ENCODE results near the gene MEIOSIN.
A peak's percentile ranks its signal among the peaks of the same experiment; 100 is the strongest.
"Not testable (repeated sequence)": the region's sequence is repeated elsewhere in the genome, so short reads cannot be mapped to it uniquely, and the experiment has no call there.

Gene MEIOSIN

GRCh38 chr19:45733160-45733810 lies at the start of gene MEIOSIN:
Gene MEIOSIN (plus strand): TSS chr19:45733439. CDS start chr19:45735377, 1,938 bp downstream.
- DNase-seq (ENCODE audit: low read depth), result no peak

- DNase-seq (ENCODE audit: low read depth), result not testable (repeated sequence)
These were observed 48.2 kb upstream of the MEIOSIN start for GRCh38 chr19:45685045-45685444.

- no peak for DNase-seq (ENCODE audit: low read depth)
These were observed 45.6 kb upstream of the MEIOSIN start for GRCh38 chr19:45687599-45687998.

- DNase-seq (ENCODE audit: low read depth), result peak; percentile 88
These were observed 41.6 kb upstream of the MEIOSIN start, which contains the start of gene SNRPD2 for GRCh38 chr19:45691516-45692186. Gene SNRPD2 (minus strand): TSS chr19:45691953. CDS start chr19:45691888, 65 bp downstream.

GRCh38 chr19:45692187-45693105 lies 40.8 kb upstream of the MEIOSIN start, which contains the start of gene QPCTL:
Gene QPCTL (plus strand): TSS chr19:45692666. CDS start chr19:45692704, 38 bp downstream.
- peak; percentile 95 for DNase-seq (ENCODE audit: low read depth)

GRCh38 chr19:45693106-45693788 lies 40.0 kb upstream of the MEIOSIN start:
- peak; percentile 66 for DNase-seq (ENCODE audit: low read depth)

- no peak for DNase-seq (ENCODE audit: low read depth)
These were observed 31.6 kb upstream of the MEIOSIN start for GRCh38 chr19:45701676-45702075.

- no peak for DNase-seq (ENCODE audit: low read depth)
These were observed 28.1 kb upstream of the MEIOSIN start for GRCh38 chr19:45705115-45705514.

- DNase-seq (ENCODE audit: low read depth), result no peak
These were observed 27.4 kb upstream of the MEIOSIN start for GRCh38 chr19:45705710-45706415.

GRCh38 chr19:45710356-45711130 lies 22.7 kb upstream of the MEIOSIN start:
- DNase-seq (ENCODE audit: low read depth), result no peak

GRCh38 chr19:45711851-45712698 lies 21.2 kb upstream of the MEIOSIN start:
- no peak for DNase-seq (ENCODE audit: low read depth)

- no peak for DNase-seq (ENCODE audit: low read depth)
These were observed 20.6 kb upstream of the MEIOSIN start for GRCh38 chr19:45712699-45713067.

GRCh38 chr19:45713141-45713540 lies 20.1 kb upstream of the MEIOSIN start:
- no peak for DNase-seq (ENCODE audit: low read depth)

GRCh38 chr19:45715139-45715538 lies 18.1 kb upstream of the MEIOSIN start:
- DNase-seq (ENCODE audit: low read depth), result no peak

- no peak for DNase-seq (ENCODE audit: low read depth)
These were observed 16.7 kb upstream of the MEIOSIN start for GRCh38 chr19:45716359-45717130.

- DNase-seq (ENCODE audit: low read depth), result peak; percentile 96
These were observed 15.9 kb upstream of the MEIOSIN start for GRCh38 chr19:45717131-45717982.

GRCh38 chr19:45717983-45718650 lies 15.1 kb upstream of the MEIOSIN start:
- DNase-seq (ENCODE audit: low read depth), result no peak
